ENCODE data around the gene LIMD2. TPM values are rescaled to one million over a fixed set of nuclear protein-coding genes. Genes with fewer than 3 reads are reported as not detected.
"Not testable (repeated sequence)": the region's sequence is repeated elsewhere in the genome, so short reads cannot be mapped to it uniquely, and the experiment has no call there.

Gene LIMD2
- polyA plus RNA-seq: 100 to 1,000 TPM; 273 to 573 (median 404) TPM

DNA sequence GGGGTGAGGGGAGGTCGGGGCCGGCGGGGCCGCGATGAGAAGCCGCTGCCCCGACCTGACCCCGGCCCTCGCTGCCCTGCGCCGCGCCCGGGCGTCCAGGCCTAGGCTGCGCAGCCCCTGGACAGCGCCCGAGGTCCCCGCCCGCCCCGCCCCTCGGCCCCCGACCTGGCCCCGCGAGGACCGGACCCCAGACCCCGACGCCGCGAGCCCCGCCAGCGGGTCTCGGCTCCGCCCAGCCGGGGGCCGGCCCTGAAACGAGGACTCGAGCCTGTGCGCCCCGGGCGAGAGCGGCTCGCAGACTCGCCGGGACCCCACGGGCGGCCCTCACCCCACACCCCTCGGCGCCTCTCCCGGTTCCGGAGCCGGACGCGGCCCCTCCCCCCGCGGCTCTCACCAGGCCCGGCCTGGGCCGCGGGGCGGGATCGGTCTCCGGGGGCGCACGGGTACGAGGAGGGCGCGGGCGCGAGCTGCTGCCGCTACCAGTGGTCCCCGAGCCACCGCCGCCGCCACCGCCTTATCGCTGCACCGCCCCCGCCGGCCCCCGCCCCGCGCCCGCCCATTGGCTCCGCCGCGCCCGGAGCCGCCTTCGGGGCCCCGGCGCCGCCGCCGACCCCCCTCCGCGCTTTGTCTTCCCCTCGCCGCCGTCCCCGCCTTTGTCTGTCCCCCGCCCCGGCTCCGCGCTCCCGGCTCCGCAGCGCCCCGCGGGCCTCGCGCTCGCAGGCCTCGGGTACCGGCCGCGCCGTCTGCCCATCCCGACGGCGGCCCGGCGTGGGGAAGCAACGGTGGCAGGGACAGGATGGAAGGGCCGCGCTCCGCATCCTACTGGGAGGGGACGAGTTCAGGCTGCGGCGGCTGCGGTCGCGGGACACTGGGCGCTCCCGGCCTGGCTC lies at the start of gene LIMD2:
Gene LIMD2, minus strand, starts transcription at position 488 of the 890 bp plus-strand sequence. CDS start 827 bp downstream, outside the sequence.
- no peaks in the 10 kb centered on the region for H3K9me3 Mint-ChIP-seq
- H3K27ac Mint-ChIP-seq: peak within 1 kb of the TSS; percentile 91 to 99 (median 96)
- peaks cover 39 to 45% (median 39%) of the 10 kb centered on the region in 3 donors for H3K27me3 Mint-ChIP-seq (ENCODE audit: low read depth in 3 of 3)
- DNase-seq: peak; percentile 79 to 84 (median 84)
- H3K4me1 Mint-ChIP-seq: peaks cover 67 to 69% of the 10 kb centered on the region in 2 donors
- H3K36me3 Mint-ChIP-seq: peaks cover 3 to 22% (median 9%) of the 10 kb centered on the region in 3 donors
- peak within 1 kb of the TSS; percentile 92 to 99 (median 97) for H3K4me3 Mint-ChIP-seq

DNA sequence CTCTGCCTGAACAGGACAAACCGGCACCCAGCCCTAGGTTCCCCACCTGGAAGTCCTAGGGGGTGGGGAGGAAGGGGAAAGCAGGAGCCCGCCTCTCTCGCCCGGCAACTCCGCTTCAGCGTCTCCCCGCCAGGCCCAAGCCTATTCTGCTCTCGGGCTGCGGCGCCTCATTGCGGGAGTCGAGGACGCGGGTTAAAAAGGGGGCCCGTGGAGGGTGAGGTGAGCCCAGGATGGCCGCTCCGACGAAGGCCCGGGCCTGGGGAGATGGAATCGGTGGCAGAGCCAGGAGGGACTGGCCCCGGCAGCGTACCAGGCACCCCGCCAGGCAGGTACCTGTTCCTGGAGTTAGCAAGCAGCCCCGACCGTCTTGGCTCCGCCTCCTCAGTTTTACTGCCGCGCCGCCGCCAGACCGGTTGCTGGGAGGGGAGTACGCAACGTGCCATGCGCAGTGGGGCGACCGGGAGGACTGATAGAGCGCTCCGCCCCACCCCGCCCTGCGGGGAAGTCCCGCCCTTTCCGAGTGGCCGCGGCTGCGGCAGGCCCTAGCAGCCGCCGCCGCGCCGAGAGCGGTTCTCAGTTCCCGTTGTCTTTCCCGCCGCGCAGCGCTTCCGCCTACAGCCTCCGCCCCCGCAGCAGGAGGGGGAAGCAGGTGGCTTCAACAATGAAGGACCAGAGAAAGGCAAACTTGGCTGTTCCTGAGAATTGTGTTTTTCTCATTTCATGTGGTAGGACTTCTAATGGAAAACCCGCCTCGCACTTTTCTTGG lies 41.7 kb upstream of the LIMD2 start, which contains the start of gene STRADA:
Gene STRADA, minus strand, starts transcription at position 392 of the 766 bp plus-strand sequence. CDS start 13,430 bp downstream, outside the sequence.
- Mint-ChIP-seq H3K27me3 (ENCODE audit: low read depth in 3 of 3) (peaks cover 0 to 7% (median 3%) of the 10 kb centered on the region in 3 donors), H3K27ac (peak within 1 kb of the TSS; percentile 92 to 97 (median 96)), H3K4me1 (peaks cover 22 to 23% of the 10 kb centered on the region in 2 donors), H3K4me3 (peak within 1 kb of the TSS; percentile 87 to 98 (median 89)), H3K36me3 (peaks cover 0 to 7% (median 7%) of the 10 kb centered on the region in 3 donors), H3K9me3 (no peaks in the 10 kb centered on the region)
- peak; percentile 97 to 98 (median 98) for DNase-seq

GRCh38 chr17:63741143-63741407 lies 41.1 kb upstream of the LIMD2 start:
- Mint-ChIP-seq H3K9me3 (no peaks in the 10 kb centered on the region), H3K36me3 (peaks cover 0 to 5% (median 4%) of the 10 kb centered on the region in 3 donors), H3K27me3 (ENCODE audit: low read depth in 3 of 3) (peaks cover 0 to 7% (median 3%) of the 10 kb centered on the region in 3 donors), H3K27ac (peak overlapping the region; percentile 92 to 97 (median 96)), H3K4me1 (peaks cover 22 to 23% of the 10 kb centered on the region in 2 donors), H3K4me3 (peak overlapping the region; percentile 87 to 98 (median 89))
- DNase-seq: no peak

DNA sequence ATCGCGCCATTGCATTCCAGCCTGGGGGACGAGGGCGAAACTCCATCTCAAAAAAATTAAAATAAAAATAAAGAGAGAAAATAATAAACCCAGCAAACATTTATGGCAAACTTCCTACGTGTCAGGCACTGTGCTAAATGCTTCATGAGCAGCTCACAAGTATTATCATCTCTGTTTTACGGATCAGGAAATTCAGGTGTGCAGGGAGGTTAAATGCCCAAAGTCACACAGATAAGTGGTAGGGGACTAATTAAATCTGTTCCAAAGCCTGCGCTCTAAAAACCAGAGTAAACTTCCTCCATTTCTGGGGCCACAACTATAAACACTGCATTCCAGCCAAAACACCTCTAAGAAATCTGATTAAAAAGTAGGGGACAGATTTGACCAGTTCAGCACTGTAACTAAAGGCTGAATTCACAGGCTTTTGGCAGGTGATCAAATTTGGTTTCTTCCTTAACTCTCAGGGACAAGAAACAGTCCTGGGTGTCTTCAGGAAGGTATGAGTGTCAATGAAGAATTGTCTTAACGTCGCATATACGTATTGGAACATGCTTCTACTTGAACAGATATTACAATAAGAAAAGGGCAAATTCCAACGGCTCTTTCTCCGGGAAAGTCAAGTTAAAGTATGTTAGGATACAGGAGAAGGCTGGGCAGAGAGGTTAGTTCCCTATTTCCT lies 40.7 kb upstream of the LIMD2 start:
- Mint-ChIP-seq H3K4me3 (peak overlapping the region; percentile 87 to 98 (median 89)), H3K27ac (peak overlapping the region; percentile 92 to 97 (median 96)), H3K9me3 (no peaks in the 10 kb centered on the region), H3K27me3 (ENCODE audit: low read depth in 3 of 3) (peaks cover 0 to 7% (median 3%) of the 10 kb centered on the region in 3 donors), H3K4me1 (peaks cover 22 to 23% of the 10 kb centered on the region in 2 donors), H3K36me3 (peaks cover 0 to under 1% (median 0%) of the 10 kb centered on the region in 3 donors)
- no peak for DNase-seq

- Mint-ChIP-seq H3K36me3 (peaks cover 0 to 6% (median 0%) of the 10 kb centered on the region in 3 donors), H3K4me3 (no peak overlapping the region), H3K27ac (no peak overlapping the region), H3K27me3 (ENCODE audit: low read depth in 3 of 3) (peaks cover 0 to 3% (median 0%) of the 10 kb centered on the region in 3 donors), H3K4me1 (peaks cover 6 to 10% of the 10 kb centered on the region in 2 donors), H3K9me3 (no peaks in the 10 kb centered on the region)
- DNase-seq: no peak
Observed at GRCh38 chr17:63735691-63736090, 35.8 kb upstream of the LIMD2 start.

DNA sequence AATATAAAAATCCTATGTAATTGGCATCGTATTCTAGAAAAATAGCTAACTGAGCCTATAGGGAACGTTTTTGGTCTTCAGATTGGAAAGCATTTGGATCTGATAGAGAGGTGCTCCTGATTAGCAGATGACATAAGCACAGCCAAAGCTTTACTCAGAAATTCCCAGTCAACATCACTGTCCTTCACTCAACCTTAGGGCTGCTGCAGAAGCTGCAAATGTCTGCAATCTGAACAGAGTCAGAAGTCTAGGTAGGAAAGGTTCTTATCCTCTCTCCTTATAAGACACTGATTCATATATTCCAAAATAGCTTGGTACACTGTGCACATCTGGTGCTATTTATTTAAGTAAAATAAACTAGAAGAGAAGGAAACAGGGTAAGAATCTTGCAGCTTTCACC lies 22.5 kb upstream of the LIMD2 start:
- Mint-ChIP-seq H3K4me1 (no peaks in the 10 kb centered on the region), H3K9me3 (no peaks in the 10 kb centered on the region), H3K36me3 (peaks cover 0 to 17% (median 7%) of the 10 kb centered on the region in 3 donors), H3K27ac (no peak overlapping the region), H3K27me3 (ENCODE audit: low read depth in 3 of 3) (no peaks in the 10 kb centered on the region), H3K4me3 (no peak overlapping the region)
- no peak for DNase-seq

GRCh38 chr17:63720194-63720593 lies 20.3 kb upstream of the LIMD2 start:
- not testable (repeated sequence) for H3K4me3 Mint-ChIP-seq; H3K4me1 Mint-ChIP-seq; H3K9me3 Mint-ChIP-seq; H3K27me3 Mint-ChIP-seq (ENCODE audit: low read depth in 3 of 3); DNase-seq; H3K27ac Mint-ChIP-seq
- H3K36me3 Mint-ChIP-seq: peaks cover 3 to 13% (median 5%) of the 10 kb centered on the region in 3 donors

- H3K4me3 Mint-ChIP-seq: no peak overlapping the region
- no peaks in the 10 kb centered on the region for H3K4me1 Mint-ChIP-seq
- no peak for DNase-seq
- H3K36me3 Mint-ChIP-seq: peaks cover 3 to 10% (median 5%) of the 10 kb centered on the region in 3 donors
- H3K27me3 Mint-ChIP-seq (ENCODE audit: low read depth in 3 of 3): no peaks in the 10 kb centered on the region
- no peaks in the 10 kb centered on the region for H3K9me3 Mint-ChIP-seq
- H3K27ac Mint-ChIP-seq: no peak overlapping the region
Observed at GRCh38 chr17:63718988-63719387, 19.1 kb upstream of the LIMD2 start.

DNA sequence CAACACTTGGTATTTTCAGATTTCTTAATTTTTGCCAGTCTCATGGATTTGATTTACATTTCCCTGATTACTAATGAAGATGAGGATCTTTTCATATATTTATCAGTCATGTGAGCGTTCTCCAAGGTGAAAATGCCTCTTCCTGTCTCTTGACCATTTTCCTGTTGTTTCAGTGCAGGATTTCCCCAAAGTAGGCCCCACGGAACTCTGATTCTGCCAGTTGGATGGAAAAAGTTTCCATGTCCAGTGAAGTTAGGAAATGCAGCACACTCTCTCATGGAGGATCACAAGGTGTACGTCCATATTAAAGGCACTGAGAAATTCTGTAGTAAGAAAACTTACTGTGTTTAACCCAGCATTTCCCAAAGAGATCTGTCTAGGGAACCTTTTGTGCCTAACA lies 16.5 kb upstream of the LIMD2 start:
- Mint-ChIP-seq H3K27me3 (ENCODE audit: low read depth in 3 of 3) (no peaks in the 10 kb centered on the region), H3K27ac (peak overlapping the region in 3 of 6 donors; percentile 3 to 66 (median 55)), H3K4me3 (no peak overlapping the region), H3K36me3 (peaks cover 3 to 16% (median 14%) of the 10 kb centered on the region in 3 donors), H3K9me3 (no peaks in the 10 kb centered on the region), H3K4me1 (no peaks in the 10 kb centered on the region)
- no peak for DNase-seq

GRCh38 chr17:63714550-63715277 lies 14.8 kb upstream of the LIMD2 start:
- Mint-ChIP-seq H3K36me3 (peaks cover 3 to 18% (median 16%) of the 10 kb centered on the region in 3 donors), H3K9me3 (no peaks in the 10 kb centered on the region), H3K4me3 (no peak overlapping the region), H3K4me1 (peaks cover 8 to 11% of the 10 kb centered on the region in 2 donors), H3K27me3 (ENCODE audit: low read depth in 3 of 3) (no peaks in the 10 kb centered on the region), H3K27ac (peak overlapping the region in 2 of 6 donors; percentile 34 to 35)
- DNase-seq: no peak

GRCh38 chr17:63709110-63709509 lies 9.2 kb upstream of the LIMD2 start:
- peak overlapping the region in 3 of 5 donors; percentile 28 to 44 (median 31) for H3K4me3 Mint-ChIP-seq
- H3K27ac Mint-ChIP-seq: peak overlapping the region; percentile 81 to 92 (median 86)
- no peaks in the 10 kb centered on the region for H3K9me3 Mint-ChIP-seq
- H3K36me3 Mint-ChIP-seq: peaks cover 5 to 21% (median 16%) of the 10 kb centered on the region in 3 donors
- H3K4me1 Mint-ChIP-seq: peaks cover 54 to 62% of the 10 kb centered on the region in 2 donors
- DNase-seq: no peak
- peaks cover 0 to 13% (median 2%) of the 10 kb centered on the region in 3 donors for H3K27me3 Mint-ChIP-seq (ENCODE audit: low read depth in 3 of 3)

- Mint-ChIP-seq H3K9me3 (no peaks in the 10 kb centered on the region), H3K4me3 (peak overlapping the region; percentile 67 to 84 (median 79)), H3K27ac (peak overlapping the region; percentile 89 to 98 (median 96)), H3K36me3 (peaks cover 5 to 19% (median 17%) of the 10 kb centered on the region in 3 donors), H3K27me3 (ENCODE audit: low read depth in 3 of 3) (peaks cover under 1 to 16% (median 2%) of the 10 kb centered on the region in 3 donors), H3K4me1 (peaks cover 73 to 82% of the 10 kb centered on the region in 2 donors)
- DNase-seq: peak in 2 of 3 donors; percentile 29 to 39
Observed at GRCh38 chr17:63707151-63707550, 7.2 kb upstream of the LIMD2 start.
